ENCODE results near the gene ABCC9. TPM values are rescaled to one million over a fixed set of nuclear protein-coding genes. Genes with fewer than 3 reads are reported as not detected.

The ABCC9 gene
- total RNA-seq, 1 donor = under 0.01 TPM

GRCh38 chr12:21882635-21883034, 58.6 kb downstream of the ABCC9 start:
- no peak for DNase-seq (ENCODE audit: low read depth in 2 of 3, low spot score in 2 of 3)

GRCh38 chr12:21881965-21882364, 59.3 kb downstream of the ABCC9 start:
- no peak for DNase-seq (ENCODE audit: low read depth in 2 of 3, low spot score in 2 of 3)

- DNase-seq (ENCODE audit: low read depth in 2 of 3, low spot score in 2 of 3) = no peak
Observed at GRCh38 chr12:21879312-21879711, 61.9 kb downstream of the ABCC9 start.

GRCh38 chr12:21877293-21877982, 63.8 kb downstream of the ABCC9 start:
- no peak for DNase-seq (ENCODE audit: low read depth in 2 of 3, low spot score in 2 of 3)

- DNase-seq (ENCODE audit: low read depth in 2 of 3, low spot score in 2 of 3) = no peak
Observed at GRCh38 chr12:21865846-21866245, 75.4 kb downstream of the ABCC9 start.

GRCh38 chr12:21860534-21860933, 80.7 kb downstream of the ABCC9 start:
- no peak for DNase-seq (ENCODE audit: low read depth in 2 of 3, low spot score in 2 of 3)

GRCh38 chr12:21860128-21860527, 81.1 kb downstream of the ABCC9 start:
- no peak for DNase-seq (ENCODE audit: low read depth in 2 of 3, low spot score in 2 of 3)

- DNase-seq (ENCODE audit: low read depth in 2 of 3, low spot score in 2 of 3) = no peak
Observed at GRCh38 chr12:21852251-21852650, 89.0 kb downstream of the ABCC9 start.

GRCh38 chr12:21851151-21851550, 90.1 kb downstream of the ABCC9 start:
- no peak for DNase-seq (ENCODE audit: low read depth in 2 of 3, low spot score in 2 of 3)

- no peak for DNase-seq (ENCODE audit: low read depth in 2 of 3, low spot score in 2 of 3)
Observed at GRCh38 chr12:21850419-21850818, 90.8 kb downstream of the ABCC9 start.

- no peak for DNase-seq (ENCODE audit: low read depth in 2 of 3, low spot score in 2 of 3)
Observed at GRCh38 chr12:21849878-21850277, 91.3 kb downstream of the ABCC9 start.

- no peak for DNase-seq (ENCODE audit: low read depth in 2 of 3, low spot score in 2 of 3)
Observed at GRCh38 chr12:21848192-21848591, 93.0 kb downstream of the ABCC9 start.

- DNase-seq (ENCODE audit: low read depth in 2 of 3, low spot score in 2 of 3) = no peak
Observed at GRCh38 chr12:21843795-21844194, 97.4 kb downstream of the ABCC9 start.

- DNase-seq (ENCODE audit: low read depth in 2 of 3, low spot score in 2 of 3) = no peak
Observed at GRCh38 chr12:21839776-21840175, 101.5 kb downstream of the ABCC9 start.

GRCh38 chr12:21837847-21838246, 103.4 kb downstream of the ABCC9 start:
- DNase-seq (ENCODE audit: low read depth in 2 of 3, low spot score in 2 of 3) = no peak

- DNase-seq (ENCODE audit: low read depth in 2 of 3, low spot score in 2 of 3) = no peak
Observed at GRCh38 chr12:21831791-21832344, 109.4 kb downstream of the ABCC9 start.

- no peak for DNase-seq (ENCODE audit: low read depth in 2 of 3, low spot score in 2 of 3)
Observed at GRCh38 chr12:21828779-21829178, 112.4 kb downstream of the ABCC9 start.

GRCh38 chr12:21828136-21828775, 113.0 kb downstream of the ABCC9 start:
- DNase-seq (ENCODE audit: low read depth in 2 of 3, low spot score in 2 of 3) = no peak

- no peak for DNase-seq (ENCODE audit: low read depth in 2 of 3, low spot score in 2 of 3)
Observed at GRCh38 chr12:21827083-21827482, 114.1 kb downstream of the ABCC9 start.

- DNase-seq (ENCODE audit: low read depth in 2 of 3, low spot score in 2 of 3) = no peak
Observed at GRCh38 chr12:21826618-21826910, 114.7 kb downstream of the ABCC9 start.

- no peak for DNase-seq (ENCODE audit: low read depth in 2 of 3, low spot score in 2 of 3)
Observed at GRCh38 chr12:21825886-21826617, 115.2 kb downstream of the ABCC9 start.

- no peak for DNase-seq (ENCODE audit: low read depth in 2 of 3, low spot score in 2 of 3)
Observed at GRCh38 chr12:21823581-21823980, 117.6 kb downstream of the ABCC9 start.

Data from hematopoietic multipotent progenitor cell (in vitro differentiated cells).